ENCODE data around the gene ZNF469. TPM values are rescaled to one million over a fixed set of nuclear protein-coding genes. Genes with fewer than 3 reads are reported as not detected.

Gene ZNF469
- total and polyA plus RNA-seq, 9 of the 15 experiments (the other 6 are each of a cell fraction or from before 2014, with no cell fraction given), result 0.01 to 0.04 TPM; not detected in 7

DNA sequence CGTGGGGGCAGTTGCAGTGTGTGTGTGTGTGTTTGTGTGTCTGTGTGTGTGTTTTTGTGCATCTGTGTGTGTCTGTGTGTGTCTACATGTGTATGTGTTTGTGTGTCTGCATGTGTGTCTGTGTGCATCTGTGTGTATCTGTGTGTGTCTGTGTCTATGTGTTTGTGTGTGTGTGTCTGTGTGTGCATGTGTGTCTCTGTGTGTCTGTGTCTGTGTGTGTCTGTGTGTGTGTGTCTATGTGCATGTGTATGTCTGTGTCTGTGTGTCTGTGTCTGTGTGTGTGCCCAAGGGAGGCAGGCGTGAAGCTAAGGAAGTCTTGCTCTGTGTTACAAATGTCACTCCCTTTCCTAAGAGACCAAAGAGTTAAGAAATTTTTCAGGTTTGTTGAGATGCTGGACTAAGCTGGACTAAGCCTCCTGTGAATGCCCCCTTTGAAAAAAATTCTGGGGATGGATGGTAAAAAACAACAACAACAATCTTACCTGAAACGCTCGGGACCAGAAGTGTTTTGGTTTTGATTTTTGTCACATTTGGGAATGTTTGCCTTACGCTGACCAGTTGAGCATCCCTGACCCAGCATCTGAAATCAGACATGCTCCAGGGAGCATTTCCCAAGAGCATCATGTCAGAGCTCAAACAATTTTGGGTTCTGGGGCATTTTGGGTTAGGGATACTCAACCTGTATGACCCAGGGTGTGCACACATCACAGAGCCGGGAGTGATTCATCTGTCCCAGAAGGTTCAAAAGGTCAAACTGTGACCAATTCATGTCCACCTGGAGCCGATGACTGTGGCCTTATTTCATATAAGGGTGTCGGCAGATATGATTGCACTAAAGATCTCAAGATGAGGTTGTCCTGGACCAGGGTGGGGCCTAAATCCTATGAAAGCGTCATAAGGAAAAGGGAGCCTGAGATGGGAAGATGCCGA is 48.6 kb upstream of the ZNF469 start (continued):
- TF ChIP-seq MBD2 (IDR thresholded peaks at IDR 0.05; ENCODE audit: borderline replicate concordance, low read depth) (no peak), SMAD1 (IDR thresholded peaks at IDR 0.05; ENCODE audit: low read depth, low read length, partially characterized antibody) (no peak), GABPB1 (CRISPR knock-in tag; IDR thresholded peaks at IDR 0.05) (no peak), EHMT2 (IDR thresholded peaks at IDR 0.05) (peak; percentile 82), CHCHD3 (CRISPR knock-in tag; IDR thresholded peaks at IDR 0.05) (no peak), BRF1 (IDR thresholded peaks at IDR 0.05; ENCODE audit: borderline replicate concordance, extremely low read depth, insufficient read length) (no peak), GTF2F1 (IDR thresholded peaks at IDR 0.05; ENCODE audit: low read depth, low read length) (no peak), SMC3 (conservative IDR thresholded peaks at IDR 0.05; ENCODE audit: insufficient read depth, low read depth, low read length) (no peak), MTA3 (IDR thresholded peaks at IDR 0.05; ENCODE audit: borderline replicate concordance) (no peak), CSDE1 (IDR thresholded peaks at IDR 0.05) (peak in 1 of 2 experiments; percentile 76; a peak in 1 of 4 replicates), ZNF561 (CRISPR knock-in tag; conservative IDR thresholded peaks at IDR 0.05) (no peak), ZNF76 (CRISPR knock-in tag; IDR thresholded peaks at IDR 0.05; ENCODE audit: borderline replicate concordance) (no peak), ZFP1 (CRISPR knock-in tag; IDR thresholded peaks at IDR 0.05) (no peak), ZNF174 (CRISPR knock-in tag; IDR thresholded peaks at IDR 0.05) (no peak), ZNF232 (CRISPR knock-in tag; IDR thresholded peaks at IDR 0.05) (no peak), LARP7 (IDR thresholded peaks at IDR 0.05) (peak; percentile 99), NUFIP1 (IDR thresholded peaks at IDR 0.05; ENCODE audit: partially characterized antibody) (no peak)
- TF ChIP-seq, protein P1, sequence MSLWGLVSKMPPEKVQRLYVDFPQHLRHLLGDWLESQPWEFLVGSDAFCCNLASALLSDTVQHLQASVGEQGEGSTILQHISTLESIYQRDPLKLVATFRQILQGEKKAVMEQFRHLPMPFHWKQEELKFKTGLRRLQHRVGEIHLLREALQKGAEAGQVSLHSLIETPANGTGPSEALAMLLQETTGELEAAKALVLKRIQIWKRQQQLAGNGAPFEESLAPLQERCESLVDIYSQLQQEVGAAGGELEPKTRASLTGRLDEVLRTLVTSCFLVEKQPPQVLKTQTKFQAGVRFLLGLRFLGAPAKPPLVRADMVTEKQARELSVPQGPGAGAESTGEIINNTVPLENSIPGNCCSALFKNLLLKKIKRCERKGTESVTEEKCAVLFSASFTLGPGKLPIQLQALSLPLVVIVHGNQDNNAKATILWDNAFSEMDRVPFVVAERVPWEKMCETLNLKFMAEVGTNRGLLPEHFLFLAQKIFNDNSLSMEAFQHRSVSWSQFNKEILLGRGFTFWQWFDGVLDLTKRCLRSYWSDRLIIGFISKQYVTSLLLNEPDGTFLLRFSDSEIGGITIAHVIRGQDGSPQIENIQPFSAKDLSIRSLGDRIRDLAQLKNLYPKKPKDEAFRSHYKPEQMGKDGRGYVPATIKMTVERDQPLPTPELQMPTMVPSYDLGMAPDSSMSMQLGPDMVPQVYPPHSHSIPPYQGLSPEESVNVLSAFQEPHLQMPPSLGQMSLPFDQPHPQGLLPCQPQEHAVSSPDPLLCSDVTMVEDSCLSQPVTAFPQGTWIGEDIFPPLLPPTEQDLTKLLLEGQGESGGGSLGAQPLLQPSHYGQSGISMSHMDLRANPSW (CRISPR knock-in tag; IDR thresholded peaks at IDR 0.05), result no peak
- TF ChIP-seq, protein P2, sequence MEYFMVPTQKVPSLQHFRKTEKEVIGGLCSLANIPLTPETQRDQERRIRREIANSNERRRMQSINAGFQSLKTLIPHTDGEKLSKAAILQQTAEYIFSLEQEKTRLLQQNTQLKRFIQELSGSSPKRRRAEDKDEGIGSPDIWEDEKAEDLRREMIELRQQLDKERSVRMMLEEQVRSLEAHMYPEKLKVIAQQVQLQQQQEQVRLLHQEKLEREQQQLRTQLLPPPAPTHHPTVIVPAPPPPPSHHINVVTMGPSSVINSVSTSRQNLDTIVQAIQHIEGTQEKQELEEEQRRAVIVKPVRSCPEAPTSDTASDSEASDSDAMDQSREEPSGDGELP (CRISPR knock-in tag; IDR thresholded peaks at IDR 0.05; ENCODE audit: borderline replicate concordance), result no peak
- TF ChIP-seq, protein P3, sequence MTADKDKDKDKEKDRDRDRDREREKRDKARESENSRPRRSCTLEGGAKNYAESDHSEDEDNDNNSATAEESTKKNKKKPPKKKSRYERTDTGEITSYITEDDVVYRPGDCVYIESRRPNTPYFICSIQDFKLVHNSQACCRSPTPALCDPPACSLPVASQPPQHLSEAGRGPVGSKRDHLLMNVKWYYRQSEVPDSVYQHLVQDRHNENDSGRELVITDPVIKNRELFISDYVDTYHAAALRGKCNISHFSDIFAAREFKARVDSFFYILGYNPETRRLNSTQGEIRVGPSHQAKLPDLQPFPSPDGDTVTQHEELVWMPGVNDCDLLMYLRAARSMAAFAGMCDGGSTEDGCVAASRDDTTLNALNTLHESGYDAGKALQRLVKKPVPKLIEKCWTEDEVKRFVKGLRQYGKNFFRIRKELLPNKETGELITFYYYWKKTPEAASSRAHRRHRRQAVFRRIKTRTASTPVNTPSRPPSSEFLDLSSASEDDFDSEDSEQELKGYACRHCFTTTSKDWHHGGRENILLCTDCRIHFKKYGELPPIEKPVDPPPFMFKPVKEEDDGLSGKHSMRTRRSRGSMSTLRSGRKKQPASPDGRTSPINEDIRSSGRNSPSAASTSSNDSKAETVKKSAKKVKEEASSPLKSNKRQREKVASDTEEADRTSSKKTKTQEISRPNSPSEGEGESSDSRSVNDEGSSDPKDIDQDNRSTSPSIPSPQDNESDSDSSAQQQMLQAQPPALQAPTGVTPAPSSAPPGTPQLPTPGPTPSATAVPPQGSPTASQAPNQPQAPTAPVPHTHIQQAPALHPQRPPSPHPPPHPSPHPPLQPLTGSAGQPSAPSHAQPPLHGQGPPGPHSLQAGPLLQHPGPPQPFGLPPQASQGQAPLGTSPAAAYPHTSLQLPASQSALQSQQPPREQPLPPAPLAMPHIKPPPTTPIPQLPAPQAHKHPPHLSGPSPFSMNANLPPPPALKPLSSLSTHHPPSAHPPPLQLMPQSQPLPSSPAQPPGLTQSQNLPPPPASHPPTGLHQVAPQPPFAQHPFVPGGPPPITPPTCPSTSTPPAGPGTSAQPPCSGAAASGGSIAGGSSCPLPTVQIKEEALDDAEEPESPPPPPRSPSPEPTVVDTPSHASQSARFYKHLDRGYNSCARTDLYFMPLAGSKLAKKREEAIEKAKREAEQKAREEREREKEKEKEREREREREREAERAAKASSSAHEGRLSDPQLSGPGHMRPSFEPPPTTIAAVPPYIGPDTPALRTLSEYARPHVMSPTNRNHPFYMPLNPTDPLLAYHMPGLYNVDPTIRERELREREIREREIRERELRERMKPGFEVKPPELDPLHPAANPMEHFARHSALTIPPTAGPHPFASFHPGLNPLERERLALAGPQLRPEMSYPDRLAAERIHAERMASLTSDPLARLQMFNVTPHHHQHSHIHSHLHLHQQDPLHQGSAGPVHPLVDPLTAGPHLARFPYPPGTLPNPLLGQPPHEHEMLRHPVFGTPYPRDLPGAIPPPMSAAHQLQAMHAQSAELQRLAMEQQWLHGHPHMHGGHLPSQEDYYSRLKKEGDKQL (CRISPR knock-in tag; IDR thresholded peaks at IDR 0.05; ENCODE audit: borderline replicate concordance), result no peak

Data from K562 (cell line).